Keratinocyte (primary cell): ENCODE data around the gene MUL1.

Experiments
- EZH2 ChIP-seq: IDR thresholded peaks from one replicate; pipeline ENCODE4 v1.6.1; 2012; ENCODE audit warnings: inconsistent platforms, mild to moderate bottlenecking, low read length, moderate library complexity
- TF ChIP-seq, protein P1 (sequence below), 3 experiments: IDR thresholded peaks in 1 of 3; conservative IDR thresholded peaks in 1 of 3; optimal IDR thresholded peaks in 1 of 3; 2 replicates in 2 of 3; 3 replicates in 1 of 3; pipeline versions ENCODE3 to v1.5.1; 2011; ENCODE audit warnings: low read length in 3 of 3, mild to moderate bottlenecking in 3 of 3, moderate library complexity in 2 of 3, control low read depth in 1 of 3, inconsistent platforms in 1 of 3; ENCODE audit not compliant: insufficient read depth in 2 of 3; ENCODE audit errors: extremely low read depth in 1 of 3

DNA sequence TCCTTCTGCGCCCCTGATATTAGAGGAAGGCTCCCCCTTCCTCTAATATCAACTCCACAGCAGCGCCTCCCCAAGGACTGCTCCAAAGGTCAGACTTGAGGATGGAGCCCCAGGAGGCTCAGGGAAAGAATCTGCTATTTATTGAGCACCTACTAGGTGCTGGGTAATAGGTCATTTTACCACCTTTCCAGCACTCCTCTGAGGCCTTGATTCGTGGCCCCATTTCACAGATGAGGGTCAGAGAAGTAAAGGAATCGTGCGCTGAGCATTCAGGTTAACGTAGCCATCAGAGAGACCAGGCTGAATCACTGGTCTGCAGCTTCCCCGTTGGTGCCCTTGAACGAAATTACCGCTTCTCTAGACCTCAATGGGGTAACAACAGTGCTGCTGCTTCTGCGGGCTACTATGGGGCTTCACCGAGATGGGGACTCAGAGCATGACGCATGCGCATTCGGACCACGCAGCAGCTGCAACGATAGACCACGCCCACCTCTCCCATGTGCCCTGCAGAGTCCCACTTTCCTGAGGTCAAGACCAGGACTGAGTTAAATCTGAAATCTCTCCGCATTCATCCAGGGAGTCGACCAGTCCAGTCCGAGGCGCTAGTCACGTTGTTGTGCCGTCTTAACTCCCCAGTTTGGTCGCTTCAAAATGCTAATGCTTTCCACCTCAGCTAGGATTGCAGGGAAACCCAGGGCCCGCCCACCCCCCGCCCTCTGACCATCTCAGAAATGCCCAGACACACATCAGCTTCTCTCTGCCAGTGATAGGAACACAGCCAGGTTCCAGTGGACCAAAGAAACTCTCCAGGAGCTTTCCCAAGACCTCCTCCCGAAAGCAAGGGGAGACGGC, 34.9 kb downstream of the MUL1 start:
- TF ChIP-seq, protein P1, sequence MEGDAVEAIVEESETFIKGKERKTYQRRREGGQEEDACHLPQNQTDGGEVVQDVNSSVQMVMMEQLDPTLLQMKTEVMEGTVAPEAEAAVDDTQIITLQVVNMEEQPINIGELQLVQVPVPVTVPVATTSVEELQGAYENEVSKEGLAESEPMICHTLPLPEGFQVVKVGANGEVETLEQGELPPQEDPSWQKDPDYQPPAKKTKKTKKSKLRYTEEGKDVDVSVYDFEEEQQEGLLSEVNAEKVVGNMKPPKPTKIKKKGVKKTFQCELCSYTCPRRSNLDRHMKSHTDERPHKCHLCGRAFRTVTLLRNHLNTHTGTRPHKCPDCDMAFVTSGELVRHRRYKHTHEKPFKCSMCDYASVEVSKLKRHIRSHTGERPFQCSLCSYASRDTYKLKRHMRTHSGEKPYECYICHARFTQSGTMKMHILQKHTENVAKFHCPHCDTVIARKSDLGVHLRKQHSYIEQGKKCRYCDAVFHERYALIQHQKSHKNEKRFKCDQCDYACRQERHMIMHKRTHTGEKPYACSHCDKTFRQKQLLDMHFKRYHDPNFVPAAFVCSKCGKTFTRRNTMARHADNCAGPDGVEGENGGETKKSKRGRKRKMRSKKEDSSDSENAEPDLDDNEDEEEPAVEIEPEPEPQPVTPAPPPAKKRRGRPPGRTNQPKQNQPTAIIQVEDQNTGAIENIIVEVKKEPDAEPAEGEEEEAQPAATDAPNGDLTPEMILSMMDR (optimal IDR thresholded peaks at IDR 0.05 in 1 of 3, IDR thresholded peaks at IDR 0.05 in 1 of 3, conservative IDR thresholded peaks at IDR 0.05 in 1 of 3; ENCODE audit: extremely low read depth in 1 of 3, insufficient read depth in 2 of 3, low read length in 3 of 3) = no peak
- no peak for TF ChIP-seq EZH2
